K562 (cell line): ENCODE results near the gene IFI27L1. TPM values are rescaled to one million over a fixed set of nuclear protein-coding genes. Genes with fewer than 3 reads are reported as not detected.

Experiments used
- AFF4 ChIP-seq: sonication (generic); formaldehyde crosslinking; IDR thresholded peaks from 2 replicates; pipeline ENCODE4 v1.8.0; 2023; ENCODE audit warnings: mild to moderate bottlenecking, missing genetic modification reagents
- BCL6 ChIP-seq: fragments of 250-450 bp; sonication (Bioruptor Pico); IDR thresholded peaks from 2 replicates; pipeline ENCODE4 v1.4.0; 2020
- CAMTA2 ChIP-seq: fragments of 250-450 bp; sonication (Bioruptor Pico); conservative IDR thresholded peaks from 2 replicates; pipeline ENCODE4 v1.5.1; 2022
- CTCF ChIP-seq, 3 experiments: IDR thresholded peaks in 2 of 3; conservative IDR thresholded peaks in 1 of 3; 2 replicates each; pipeline ENCODE4 v1.5.1; 2011 to 2012; ENCODE audit warnings: low read length in 3 of 3, mild to moderate bottlenecking in 3 of 3, control low read depth in 2 of 3, improper control_type of control experiment in 1 of 3, inconsistent platforms in 1 of 3, low read depth in 1 of 3, mixed read lengths in 1 of 3, moderate library complexity in 1 of 3; ENCODE audit not compliant: insufficient read depth in 2 of 3
- POLR2AphosphoS2 ChIP-seq: IDR thresholded peaks from 2 replicates; pipeline ENCODE4 v1.6.1; 2012; ENCODE audit warnings: low read length, improper control_type of control experiment
- REST ChIP-seq, 2 experiments: fragments of 450-650 bp; formaldehyde crosslinking in 1 of 2; IDR thresholded peaks; 2 replicates each; pipeline versions ENCODE4 v1.4.0 to v1.6.1; 2014 to 2020; ENCODE audit warnings: mild to moderate bottlenecking in 2 of 2, borderline replicate concordance in 1 of 2, low read depth in 1 of 2
- RFX1 ChIP-seq: fragments of 450-650 bp; IDR thresholded peaks from 2 replicates; pipeline ENCODE4 v1.6.1; 2016; ENCODE audit warnings: mild to moderate bottlenecking, moderate library complexity
- SIRT6 ChIP-seq: IDR thresholded peaks from one replicate; pipeline ENCODE4 v1.6.1; 2012; ENCODE audit warnings: low read depth, mild to moderate bottlenecking, control low read depth, inconsistent platforms, low read length, moderate library complexity
- SMAD3 ChIP-seq: fragments of 450-650 bp; formaldehyde crosslinking; conservative IDR thresholded peaks from 2 replicates; pipeline ENCODE4 v1.4.0; 2020; ENCODE audit warnings: mild to moderate bottlenecking
- SRF ChIP-seq, 2 experiments: fragments of 250-450, 450-650 bp in 1 of 2; sonication (Bioruptor Pico) in 1 of 2; sonication (generic) in 1 of 2; formaldehyde crosslinking; IDR thresholded peaks; 2 replicates each; pipeline versions ENCODE4 v1.5.0 to v1.5.1; 2020 to 2022; ENCODE audit warnings: mild to moderate bottlenecking in 1 of 2, missing genetic modification reagents in 1 of 2
- U2AF1 ChIP-seq: fragments of 200-400 bp; formaldehyde crosslinking; optimal IDR thresholded peaks from 2 replicates; pipeline ENCODE3; 2017; ENCODE audit warnings: mild to moderate bottlenecking, low read depth, low read length, moderate library complexity
- ZNF436 ChIP-seq: fragments of 250-450, 450-650 bp; sonication (Bioruptor Pico); formaldehyde crosslinking; IDR thresholded peaks from 2 replicates; pipeline ENCODE4 v1.7.0; 2020; ENCODE audit warnings: mild to moderate bottlenecking
- ZNF695 ChIP-seq: fragments of 450-650 bp; formaldehyde crosslinking; IDR thresholded peaks from 2 replicates; pipeline ENCODE4 v1.4.0; 2020; ENCODE audit warnings: mild to moderate bottlenecking, moderate library complexity
- polyA plus RNA-seq, 8 experiments: library from polyadenylated mRNA; depleted of rRNA in 4 of 8; stranded (reverse) in 5 of 8; unstranded in 3 of 8; fragments of >200 nt; fragmentation: Nextera tagmentation in 2 of 8; fragmentation: Illumina TruSeq in 1 of 8; extraction: Ambion mirVana in 2 of 8; extraction: Trizol in 1 of 8; gene quantifications; 2 replicates each; pipeline versions ENCODE4 v1.2.1 to v1.2.3, GENCODE V29; 2011 to 2014; ENCODE audit warnings: inconsistent platforms in 1 of 8, missing spikeins in 1 of 8
- total RNA-seq, 7 experiments: library from RNA; depleted of rRNA in 6 of 7; stranded (reverse); fragments of >200 nt in 6 of 7; fragmentation: Illumina TruSeq in 2 of 7; extraction: Trizol in 2 of 7; gene quantifications; 2 replicates each; pipeline versions ENCODE4 v1.2.1 to v1.2.3, GENCODE V29; 2011 to 2021; ENCODE audit warnings: low replicate concordance in 1 of 7

IFI27L1 gene
- total and polyA plus RNA-seq, 9 of the 15 experiments (the other 6 are each of a cell fraction or from before 2014, with no cell fraction given) = 14.5 to 28.0 (median 23.8) TPM

GRCh38 chr14:94036313-94037167, 44.6 kb upstream of the IFI27L1 start (continued):
- TF ChIP-seq CTCF (IDR thresholded peaks at IDR 0.05 in 2 of 3, conservative IDR thresholded peaks at IDR 0.05 in 1 of 3; ENCODE audit: insufficient read depth in 2 of 3, low read depth in 1 of 3, low read length in 3 of 3) = peak; percentile 80 to 84 (median 84)
- no peak for TF ChIP-seq CAMTA2 (CRISPR knock-in tag)
- TF ChIP-seq SMAD3 = no peak
- TF ChIP-seq AFF4 = no peak
- no peak for TF ChIP-seq U2AF1
- no peak for TF ChIP-seq ZNF436 (CRISPR knock-in tag)
- no peak for TF ChIP-seq SRF (CRISPR knock-in tag; IDR thresholded peaks at IDR 0.05)
- peak; percentile 55; the same call in 1 of the 2 replicates for TF ChIP-seq REST (IDR thresholded peaks at IDR 0.05; ENCODE audit: borderline replicate concordance)
- TF ChIP-seq REST (CRISPR knock-in tag; IDR thresholded peaks at IDR 0.05; ENCODE audit: low read depth) = no peak
- no peak for TF ChIP-seq SIRT6
- no peak for TF ChIP-seq BCL6 (CRISPR knock-in tag)
- no peak for TF ChIP-seq ZNF695
- no peak for TF ChIP-seq POLR2AphosphoS2
- TF ChIP-seq RFX1 = no peak
